ENCODE results near the gene MAPK1IP1L. TPM values are rescaled to one million over a fixed set of nuclear protein-coding genes. Genes with fewer than 3 reads are reported as not detected.

Gene MAPK1IP1L
- total RNA-seq, 6 experiments from 2014 or later = 114 to 150 (median 126) TPM

GRCh38 chr14:55118761-55119160 lies 67.3 kb downstream of the MAPK1IP1L start:
- Mint-ChIP-seq H3K27ac (no peak overlapping the region), H3K27me3 (ENCODE audit: insufficient read depth) (peaks cover 9% of the 10 kb centered on the region), H3K9me3 (no peaks in the 10 kb centered on the region), H3K4me3 (no peak overlapping the region), H3K4me1 (ENCODE audit: low read depth) (peaks cover 28% of the 10 kb centered on the region), H3K36me3 (ENCODE audit: low read depth) (no peaks in the 10 kb centered on the region)
- TF ChIP-seq, protein P1, sequence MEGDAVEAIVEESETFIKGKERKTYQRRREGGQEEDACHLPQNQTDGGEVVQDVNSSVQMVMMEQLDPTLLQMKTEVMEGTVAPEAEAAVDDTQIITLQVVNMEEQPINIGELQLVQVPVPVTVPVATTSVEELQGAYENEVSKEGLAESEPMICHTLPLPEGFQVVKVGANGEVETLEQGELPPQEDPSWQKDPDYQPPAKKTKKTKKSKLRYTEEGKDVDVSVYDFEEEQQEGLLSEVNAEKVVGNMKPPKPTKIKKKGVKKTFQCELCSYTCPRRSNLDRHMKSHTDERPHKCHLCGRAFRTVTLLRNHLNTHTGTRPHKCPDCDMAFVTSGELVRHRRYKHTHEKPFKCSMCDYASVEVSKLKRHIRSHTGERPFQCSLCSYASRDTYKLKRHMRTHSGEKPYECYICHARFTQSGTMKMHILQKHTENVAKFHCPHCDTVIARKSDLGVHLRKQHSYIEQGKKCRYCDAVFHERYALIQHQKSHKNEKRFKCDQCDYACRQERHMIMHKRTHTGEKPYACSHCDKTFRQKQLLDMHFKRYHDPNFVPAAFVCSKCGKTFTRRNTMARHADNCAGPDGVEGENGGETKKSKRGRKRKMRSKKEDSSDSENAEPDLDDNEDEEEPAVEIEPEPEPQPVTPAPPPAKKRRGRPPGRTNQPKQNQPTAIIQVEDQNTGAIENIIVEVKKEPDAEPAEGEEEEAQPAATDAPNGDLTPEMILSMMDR (IDR thresholded peaks at IDR 0.05) = no peak
- no peak for DNase-seq

Other genes with a start within 250 kb of the MAPK1IP1L start
- under 1 TPM; 0.20 to 0.45 (median 0.31) TPM for gene GCH1, start 148.8 kb upstream of the MAPK1IP1L start, total RNA-seq (2021; fragmentation: NEBNext Ultra II Directional; extraction: Animal tissue kit (Norgen Biotek cat#: 25700))
- 10 to 100 TPM in 5 of 6 experiments, 1 to 10 TPM in 1; 9.8 to 20.3 (median 17.8) TPM for gene WDHD1, start 24.5 kb upstream of the MAPK1IP1L start, total RNA-seq (2021; fragmentation: NEBNext Ultra II Directional; extraction: Animal tissue kit (Norgen Biotek cat#: 25700))
- 10 to 100 TPM; 22.1 to 26.2 (median 23.6) TPM for gene SOCS4, start 24.4 kb upstream of the MAPK1IP1L start, total RNA-seq (2021; fragmentation: NEBNext Ultra II Directional; extraction: Animal tissue kit (Norgen Biotek cat#: 25700))
- gene LGALS3, start 77.6 kb downstream of the MAPK1IP1L start, total RNA-seq (2021; fragmentation: NEBNext Ultra II Directional; extraction: Animal tissue kit (Norgen Biotek cat#: 25700)) = 10 to 100 TPM; 70.1 to 83.0 (median 74.7) TPM
- gene DLGAP5, start 139.9 kb downstream of the MAPK1IP1L start, total RNA-seq (2021; fragmentation: NEBNext Ultra II Directional; extraction: Animal tissue kit (Norgen Biotek cat#: 25700)) = 10 to 100 TPM; 21.8 to 58.3 (median 52.5) TPM
- gene FBXO34, start 219.8 kb downstream of the MAPK1IP1L start, total RNA-seq (2021; fragmentation: NEBNext Ultra II Directional; extraction: Animal tissue kit (Norgen Biotek cat#: 25700)) = 10 to 100 TPM; 10.3 to 13.5 (median 11.7) TPM

All from HFFc6 (cell line).